ENCODE results near the gene TMEM154.

Gene TMEM154

GRCh38 chr4:152696764-152697261, 17.0 kb upstream of the TMEM154 start:
- DNase-seq (ENCODE audit: low read depth in 2 of 2, low spot score in 1 of 2) = peak in 1 of 2 donors; percentile 9

- no peak for DNase-seq (ENCODE audit: low read depth in 2 of 2, low spot score in 1 of 2)
These were observed 14.1 kb upstream of the TMEM154 start for GRCh38 chr4:152693871-152694270.

- DNase-seq (ENCODE audit: low read depth in 2 of 2, low spot score in 1 of 2) = no peak
These were observed 12.0 kb upstream of the TMEM154 start for GRCh38 chr4:152691761-152692160.

GRCh38 chr4:152690706-152691651, 11.2 kb upstream of the TMEM154 start:
- DNase-seq (ENCODE audit: low read depth in 2 of 2, low spot score in 1 of 2) = no peak

GRCh38 chr4:152689615-152690501, 10.1 kb upstream of the TMEM154 start:
- DNase-seq (ENCODE audit: low read depth in 2 of 2, low spot score in 1 of 2) = no peak

GRCh38 chr4:152687974-152688599, 8.3 kb upstream of the TMEM154 start:
- DNase-seq (ENCODE audit: low read depth in 2 of 2, low spot score in 1 of 2) = no peak

- DNase-seq (ENCODE audit: low read depth in 2 of 2, low spot score in 1 of 2) = no peak
These were observed 6.7 kb upstream of the TMEM154 start for GRCh38 chr4:152686452-152687013.

GRCh38 chr4:152684587-152684986, 4.8 kb upstream of the TMEM154 start:
- DNase-seq (ENCODE audit: low read depth in 2 of 2, low spot score in 1 of 2) = no peak

- DNase-seq (ENCODE audit: low read depth in 2 of 2, low spot score in 1 of 2) = no peak
These were observed 4.2 kb upstream of the TMEM154 start for GRCh38 chr4:152684007-152684406.

- DNase-seq (ENCODE audit: low read depth in 2 of 2, low spot score in 1 of 2) = no peak
These were observed 2.5 kb upstream of the TMEM154 start for GRCh38 chr4:152682143-152682941.

- DNase-seq (ENCODE audit: low read depth in 2 of 2, low spot score in 1 of 2) = no peak
These were observed 1.3 kb upstream of the TMEM154 start for GRCh38 chr4:152680988-152681603.

GRCh38 chr4:152678841-152679240, 956 bp downstream of the TMEM154 start:
- no peak for DNase-seq (ENCODE audit: low read depth in 2 of 2, low spot score in 1 of 2)

GRCh38 chr4:152677117-152677516, 2.7 kb downstream of the TMEM154 start:
- no peak for DNase-seq (ENCODE audit: low read depth in 2 of 2, low spot score in 1 of 2)

- no peak for DNase-seq (ENCODE audit: low read depth in 2 of 2, low spot score in 1 of 2)
These were observed 3.5 kb downstream of the TMEM154 start for GRCh38 chr4:152676052-152676854.

GRCh38 chr4:152674359-152674758, 5.4 kb downstream of the TMEM154 start:
- DNase-seq (ENCODE audit: low read depth in 2 of 2, low spot score in 1 of 2) = no peak

GRCh38 chr4:152673489-152673888, 6.3 kb downstream of the TMEM154 start:
- no peak for DNase-seq (ENCODE audit: low read depth in 2 of 2, low spot score in 1 of 2)

- no peak for DNase-seq (ENCODE audit: low read depth in 2 of 2, low spot score in 1 of 2)
These were observed 7.3 kb downstream of the TMEM154 start for GRCh38 chr4:152672206-152673092.

Measured in stimulated activated CD8-positive, alpha-beta memory T cell treated with anti-CD3 and anti-CD28 coated beads, Interleukin-4, amount 100 ng/mL, for 1 hour (primary cell).